Stimulated activated CD4-positive, alpha-beta T cell treated with anti-CD3 and anti-CD28 coated beads, Interleukin-12 subunit alpha, Interleukin-12 subunit beta, amount 100 ng/mL, for 48 hours (primary cell): Measurements from ENCODE around the gene NLRP7.
"Not testable (repeated sequence)": the region's sequence is repeated elsewhere in the genome, so short reads cannot be mapped to it uniquely, and the experiment has no call there.

ENCODE experiments used
- DNase-seq, 3 donors: peaks; one replicate each; pipeline ENCODE4 v3.0.0-alpha.2; 2020; ENCODE audit warnings: low read depth in 2 of 3, low spot score in 1 of 3

Gene NLRP7

GRCh38 chr19:54919646-54920563, 27.4 kb downstream of the NLRP7 start:
- DNase-seq, result not testable (repeated sequence)

- no peak for DNase-seq
These were observed 28.8 kb downstream of the NLRP7 start for GRCh38 chr19:54918499-54918898.

- no peak for DNase-seq
These were observed 30.5 kb downstream of the NLRP7 start for GRCh38 chr19:54916822-54917221.

GRCh38 chr19:54907899-54908298, 39.4 kb downstream of the NLRP7 start:
- not testable (repeated sequence) for DNase-seq

GRCh38 chr19:54906819-54907218, 40.5 kb downstream of the NLRP7 start:
- no peak for DNase-seq

- DNase-seq, result no peak
These were observed 41.4 kb downstream of the NLRP7 start, which contains the start of gene NCR1 for GRCh38 chr19:54905803-54906511. Gene NCR1, plus strand, starts transcription at chr19:54906148. Its CDS starts 40 bp downstream, at chr19:54906188.

GRCh38 chr19:54905421-54905802, 41.9 kb downstream of the NLRP7 start:
- DNase-seq, result no peak

- not testable (repeated sequence) for DNase-seq
These were observed 43.1 kb downstream of the NLRP7 start for GRCh38 chr19:54904261-54904660.

- no peak for DNase-seq
These were observed 44.0 kb downstream of the NLRP7 start for GRCh38 chr19:54903303-54903702.

GRCh38 chr19:54902061-54902460, 45.3 kb downstream of the NLRP7 start:
- DNase-seq, result no peak

- DNase-seq, result not testable (repeated sequence)
These were observed 46.2 kb downstream of the NLRP7 start for GRCh38 chr19:54901153-54901552.

GRCh38 chr19:54899646-54900045, 47.7 kb downstream of the NLRP7 start:
- DNase-seq, result not testable (repeated sequence)

GRCh38 chr19:54898685-54899084, 48.6 kb downstream of the NLRP7 start:
- not testable (repeated sequence) for DNase-seq

GRCh38 chr19:54896036-54896435, 51.3 kb downstream of the NLRP7 start:
- no peak for DNase-seq

GRCh38 chr19:54894106-54894505, 53.2 kb downstream of the NLRP7 start:
- DNase-seq, result not testable (repeated sequence)

GRCh38 chr19:54893406-54893805, 53.9 kb downstream of the NLRP7 start:
- no peak for DNase-seq

- no peak for DNase-seq
These were observed 57.8 kb downstream of the NLRP7 start for GRCh38 chr19:54889566-54889965.

GRCh38 chr19:54888239-54888638, 59.1 kb downstream of the NLRP7 start:
- no peak for DNase-seq

- DNase-seq, result no peak
These were observed 64.1 kb downstream of the NLRP7 start for GRCh38 chr19:54883228-54883627.

GRCh38 chr19:54882758-54883157, 64.6 kb downstream of the NLRP7 start:
- DNase-seq, result no peak

- DNase-seq, result no peak
These were observed 65.4 kb downstream of the NLRP7 start for GRCh38 chr19:54881884-54882283.

- DNase-seq, result no peak
These were observed 69.9 kb downstream of the NLRP7 start for GRCh38 chr19:54877471-54877870.
